Mesendoderm (in vitro differentiated cells): ENCODE results near the gene CERS6.

Source experiments
- DNase-seq: peaks from one replicate; pipeline ENCODE4 v3.0.0; 2013
- H2AK5ac ChIP-seq: 2 replicates; pipeline ENCODE4 v1.6.1; 2013; ENCODE audit warnings: low read length, inconsistent platforms
- H2BK120ac ChIP-seq: 2 replicates; pipeline ENCODE4 v1.6.1; 2013; ENCODE audit warnings: low read depth, mild to moderate bottlenecking, low read length, moderate library complexity, mixed read lengths
- H2BK15ac ChIP-seq: replicated peaks from 2 replicates; pipeline ENCODE4 v1.6.1; 2013; ENCODE audit warnings: low read depth, mild to moderate bottlenecking, moderate library complexity
- H2BK5ac ChIP-seq: 2 replicates; pipeline ENCODE4 v1.6.1; 2013; ENCODE audit warnings: low read length, inconsistent platforms
- H3K18ac ChIP-seq: 2 replicates; pipeline ENCODE4 v1.6.1; 2013; ENCODE audit warnings: mild to moderate bottlenecking, low read length, mixed read lengths
- H3K23ac ChIP-seq: one replicate; pipeline ENCODE4 v1.6.1; 2013; ENCODE audit warnings: low read length
- H3K27ac ChIP-seq: 2 replicates; pipeline ENCODE4 v1.5.1; 2013; ENCODE audit warnings: low read depth, mild to moderate bottlenecking, inconsistent platforms, low read length, moderate library complexity
- H3K27me3 ChIP-seq: 2 replicates; pipeline ENCODE4 v1.6.1; 2013; ENCODE audit warnings: low read length, control low read depth, mild to moderate bottlenecking, inconsistent platforms; ENCODE audit not compliant: insufficient read depth, poor library complexity
- H3K36me3 ChIP-seq: 2 replicates; pipeline ENCODE4 v1.6.1; 2013; ENCODE audit warnings: low read length, inconsistent platforms; ENCODE audit not compliant: control insufficient read depth, insufficient read depth
- H3K4ac ChIP-seq: one replicate; pipeline ENCODE4 v1.6.1; 2013; ENCODE audit warnings: low read depth, mild to moderate bottlenecking, low read length, moderate library complexity
- H3K4me1 ChIP-seq: 2 replicates; pipeline ENCODE4 v1.6.1; 2013; ENCODE audit warnings: low read depth, low read length, inconsistent platforms; ENCODE audit not compliant: control insufficient read depth
- H3K4me2 ChIP-seq: 2 replicates; pipeline ENCODE4 v1.6.1; 2013; ENCODE audit warnings: low read length
- H3K4me3 ChIP-seq: 2 replicates; pipeline ENCODE4 v1.5.1; 2013; ENCODE audit warnings: mild to moderate bottlenecking, low read length
- H3K56ac ChIP-seq: one replicate; pipeline ENCODE4 v1.6.1; 2013; ENCODE audit warnings: low read length
- H3K79me1 ChIP-seq: 2 replicates; pipeline ENCODE4 v1.6.1; 2013; ENCODE audit warnings: low read length, inconsistent platforms
- H3K79me2 ChIP-seq: 2 replicates; pipeline ENCODE4 v1.6.1; 2013; ENCODE audit warnings: mild to moderate bottlenecking, low read length; ENCODE audit not compliant: control insufficient read depth, insufficient read depth
- H3K9ac ChIP-seq: 2 replicates; pipeline ENCODE4 v1.6.1; 2013; ENCODE audit warnings: low read length, inconsistent platforms
- H4K5ac ChIP-seq: one replicate; pipeline ENCODE4 v1.6.1; 2013; ENCODE audit warnings: low read length
- H4K8ac ChIP-seq: one replicate; pipeline ENCODE4 v1.6.1; 2013; ENCODE audit warnings: low read depth, mild to moderate bottlenecking, control low read depth, low read length, moderate library complexity
- WGBS: extraction: QIAGEN DNeasy Blood & Tissue Kit; methylation state at CpG from one replicate; pipeline ENCODE4 v1.1.7; 2013; ENCODE audit warnings: low lambda C conversion rate, missing lambda C conversion rate; ENCODE audit not compliant: insufficient coverage; ENCODE audit errors: extremely low coverage; 5-methylcytosine and 5-hydroxymethylcytosine counted together

CERS6 gene

GRCh38 chr2:168480825-168481585, 24.9 kb downstream of the CERS6 start:
- Histone ChIP-seq H3K27me3 (no peaks in the 10 kb centered on the region), H3K27ac (no peak overlapping the region), H4K8ac (peak overlapping the region; percentile 65), H2BK15ac (no peak overlapping the region), H3K36me3 (no peaks in the 10 kb centered on the region), H2BK120ac (no peak overlapping the region), H3K56ac (no peak overlapping the region), H3K79me2 (peaks cover 24% of the 10 kb centered on the region), H2BK5ac (no peak overlapping the region), H3K18ac (no peak overlapping the region), H2AK5ac (no peak overlapping the region), H3K23ac (no peak overlapping the region), H3K4me1 (peaks cover 1% of the 10 kb centered on the region), H4K5ac (no peak overlapping the region), H3K4me3 (no peak overlapping the region), H3K4ac (no peak overlapping the region), H3K79me1 (peaks cover 11% of the 10 kb centered on the region), H3K4me2 (no peak overlapping the region), H3K9ac (no peak overlapping the region)
- DNase-seq, result no peak
- WGBS, result no CpG with 5 or more reads among the region's 15 CpGs

- Histone ChIP-seq H3K4me3 (no peak overlapping the region), H3K56ac (no peak overlapping the region), H2BK120ac (no peak overlapping the region), H4K8ac (no peak overlapping the region), H3K79me1 (peaks cover 8% of the 10 kb centered on the region), H3K36me3 (no peaks in the 10 kb centered on the region), H3K79me2 (peaks cover 24% of the 10 kb centered on the region), H3K23ac (no peak overlapping the region), H3K18ac (no peak overlapping the region), H2AK5ac (no peak overlapping the region), H3K27ac (no peak overlapping the region), H3K9ac (no peak overlapping the region), H2BK15ac (no peak overlapping the region), H2BK5ac (no peak overlapping the region), H4K5ac (no peak overlapping the region), H3K4me2 (no peak overlapping the region), H3K27me3 (no peaks in the 10 kb centered on the region), H3K4me1 (peaks cover 1% of the 10 kb centered on the region), H3K4ac (no peak overlapping the region)
- DNase-seq, result no peak
- no CpG with 5 or more reads among the region's 2 CpGs for WGBS
Measured at GRCh38 chr2:168482269-168482668, 26.2 kb downstream of the CERS6 start.

- no CpG with 5 or more reads among the region's 9 CpGs for WGBS
- no peak overlapping the region for H3K9ac ChIP-seq
Measured at GRCh38 chr2:168482952-168483831, 27.1 kb downstream of the CERS6 start.

GRCh38 chr2:168486477-168486876, 30.4 kb downstream of the CERS6 start:
- no CpG with 5 or more reads among the region's 3 CpGs for WGBS
- H2AK5ac ChIP-seq, result no peak overlapping the region
- H3K9ac ChIP-seq, result no peak overlapping the region
- DNase-seq, result no peak
- no peak overlapping the region for H3K4me2 ChIP-seq
- peaks cover 7% of the 10 kb centered on the region for H3K79me1 ChIP-seq
- H3K4me1 ChIP-seq, result no peaks in the 10 kb centered on the region
- no peaks in the 10 kb centered on the region for H3K36me3 ChIP-seq
- no peak overlapping the region for H4K8ac ChIP-seq
- peaks cover 14% of the 10 kb centered on the region for H3K79me2 ChIP-seq
- H3K18ac ChIP-seq, result no peak overlapping the region
- no peaks in the 10 kb centered on the region for H3K27me3 ChIP-seq
- no peak overlapping the region for H3K4me3 ChIP-seq
- no peak overlapping the region for H3K4ac ChIP-seq
- no peak overlapping the region for H2BK5ac ChIP-seq
- H3K23ac ChIP-seq, result no peak overlapping the region
- H3K56ac ChIP-seq, result no peak overlapping the region
- no peak overlapping the region for H3K27ac ChIP-seq
- no peak overlapping the region for H2BK15ac ChIP-seq
- H2BK120ac ChIP-seq, result no peak overlapping the region
- no peak overlapping the region for H4K5ac ChIP-seq

More at GRCh38 chr2:168482952-168483831, 27.1 kb downstream of the CERS6 start:
- Histone ChIP-seq H3K4ac (no peak overlapping the region), H4K8ac (no peak overlapping the region), H2BK120ac (no peak overlapping the region), H3K4me2 (no peak overlapping the region), H3K4me3 (no peak overlapping the region), H2AK5ac (no peak overlapping the region), H3K36me3 (no peaks in the 10 kb centered on the region), H3K23ac (no peak overlapping the region), H3K79me1 (peaks cover 8% of the 10 kb centered on the region), H3K56ac (no peak overlapping the region), H3K27ac (no peak overlapping the region), H3K4me1 (peaks cover 1% of the 10 kb centered on the region), H3K27me3 (no peaks in the 10 kb centered on the region), H2BK15ac (no peak overlapping the region), H3K79me2 (peaks cover 22% of the 10 kb centered on the region), H2BK5ac (no peak overlapping the region), H3K18ac (no peak overlapping the region), H4K5ac (no peak overlapping the region)
- no peak for DNase-seq

- Histone ChIP-seq H3K56ac (peak overlapping the region; percentile 4), H3K18ac (peak overlapping the region; percentile 96), H2BK120ac (peak overlapping the region; percentile 37), H3K27me3 (no peaks in the 10 kb centered on the region), H4K8ac (no peak overlapping the region), H3K36me3 (no peaks in the 10 kb centered on the region), H3K79me2 (peaks cover 2% of the 10 kb centered on the region), H3K4me1 (peaks cover 2% of the 10 kb centered on the region), H4K5ac (no peak overlapping the region), H3K23ac (no peak overlapping the region), H3K9ac (no peak overlapping the region), H2BK5ac (no peak overlapping the region), H3K4me2 (no peak overlapping the region), H3K79me1 (peaks cover under 1% of the 10 kb centered on the region), H2BK15ac (peak overlapping the region; percentile 92), H3K4me3 (no peak overlapping the region), H2AK5ac (no peak overlapping the region), H3K4ac (peak overlapping the region; percentile 91), H3K27ac (peak overlapping the region; percentile 19)
- DNase-seq, result peak; percentile 48
- WGBS, result no CpG with 5 or more reads among the region's 7 CpGs
Measured at GRCh38 chr2:168490015-168490874, 34.2 kb downstream of the CERS6 start.
